Measurements from ENCODE around the gene ITGA7.

The ITGA7 gene

GRCh38 chr12:55637467-55637866 is 70.2 kb downstream of the ITGA7 start:
- DNase-seq = no peak

DNA sequence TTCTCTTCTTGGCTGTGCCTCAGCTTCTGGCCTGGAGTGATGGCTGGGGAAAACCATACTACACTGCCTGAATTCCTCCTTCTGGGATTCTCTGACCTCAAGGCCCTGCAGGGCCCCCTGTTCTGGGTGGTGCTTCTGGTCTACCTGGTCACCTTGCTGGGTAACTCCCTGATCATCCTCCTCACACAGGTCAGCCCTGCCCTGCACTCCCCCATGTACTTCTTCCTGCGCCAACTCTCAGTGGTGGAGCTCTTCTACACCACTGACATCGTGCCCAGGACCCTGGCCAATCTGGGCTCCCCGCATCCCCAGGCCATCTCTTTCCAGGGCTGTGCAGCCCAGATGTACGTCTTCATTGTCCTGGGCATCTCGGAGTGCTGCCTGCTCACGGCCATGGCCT is 70.9 kb downstream of the ITGA7 start, which contains the start of gene OR10P1:
OR10P1 (plus strand) TSS at position 40 of the 400 bp plus-strand sequence; CDS start at position 40, 0 bp downstream.
- DNase-seq = no peak

DNA sequence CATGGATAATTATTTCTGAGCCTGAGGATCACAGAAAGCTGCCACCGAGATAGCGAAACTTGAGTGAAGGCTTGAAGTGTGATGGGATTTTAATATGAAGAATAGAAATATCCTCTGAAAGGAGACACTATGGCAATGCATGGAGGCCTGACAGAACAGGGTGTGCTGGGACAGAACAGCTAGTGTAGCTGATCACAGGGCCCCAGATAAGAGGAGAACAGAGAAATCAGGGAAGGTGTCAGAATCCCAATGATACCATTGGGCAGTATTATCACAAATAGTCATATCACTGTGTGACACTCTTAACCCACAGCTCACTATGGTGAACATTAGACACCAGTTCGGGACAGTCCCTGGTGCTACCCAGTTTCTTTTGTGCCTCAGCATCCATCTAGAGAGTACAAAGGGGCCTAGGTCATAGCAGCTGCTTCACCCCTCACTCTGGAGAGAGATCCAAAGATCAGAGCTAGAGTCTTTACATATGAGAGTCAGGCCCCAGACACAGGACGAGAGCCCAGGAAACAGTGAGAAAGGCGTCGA is 71.5 kb downstream of the ITGA7 start:
- DNase-seq = no peak

Measured in NCI-H2171 treated with DMSO at 0.1 percent for 48 hours (cell line).